ENCODE measurements around the gene TCTA.

Gene TCTA

DNA sequence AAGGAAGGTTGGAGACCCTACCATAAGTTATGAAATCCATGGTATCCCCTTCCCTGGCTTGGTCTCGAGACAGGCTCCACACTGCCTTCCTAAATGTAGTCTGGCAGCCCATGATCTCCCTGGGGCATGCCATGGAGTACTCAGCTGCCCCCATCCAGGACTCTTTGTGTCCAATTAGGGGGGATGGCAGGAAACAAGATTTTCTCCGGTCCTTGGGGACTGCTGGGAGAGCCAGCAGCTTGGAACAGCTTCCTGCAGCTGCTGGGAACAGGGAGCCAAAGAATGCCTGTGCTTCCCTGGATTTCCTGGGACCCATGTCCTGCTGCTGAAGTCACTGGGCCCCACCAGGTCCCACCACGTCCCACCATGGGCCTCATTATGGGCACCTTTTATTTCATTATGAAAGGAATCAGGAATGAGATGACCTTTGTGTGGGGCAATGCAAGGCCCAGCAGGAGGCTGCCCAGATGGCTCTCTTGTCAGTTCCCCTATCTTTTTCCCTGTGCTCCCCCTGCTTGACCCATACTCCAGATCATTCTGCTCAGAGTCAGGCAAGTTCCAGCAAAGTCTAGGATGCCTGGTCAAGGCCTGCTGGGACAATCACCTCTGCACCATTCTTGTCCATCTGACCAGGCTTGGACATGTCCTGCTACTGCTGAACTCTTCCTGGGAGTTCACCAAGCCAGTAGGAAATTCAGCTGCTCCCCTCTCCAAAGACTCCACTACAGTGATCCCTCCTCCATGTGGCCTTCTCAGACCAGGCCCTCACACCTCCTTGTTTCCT is 42.9 kb downstream of the TCTA start:
- Histone ChIP-seq H3K27me3 (ENCODE audit: control insufficient read depth, low read length) (no peaks in the 10 kb centered on the region), H3K27ac (ENCODE audit: low read depth, low read length) (no peak overlapping the region), H3K79me2 (ENCODE audit: control insufficient read depth, low read length) (no peaks in the 10 kb centered on the region), H3K4me1 (ENCODE audit: control insufficient read depth, low read length) (no peaks in the 10 kb centered on the region), H4K20me1 (ENCODE audit: control insufficient read depth, insufficient read depth, low read depth, low read length) (no peaks in the 10 kb centered on the region), H3K4me2 (ENCODE audit: low read length) (no peak overlapping the region), H3K9me3 (ENCODE audit: control insufficient read depth, insufficient read depth, low read length) (no peaks in the 10 kb centered on the region), H3K36me3 (ENCODE audit: control insufficient read depth, low read length) (no peaks in the 10 kb centered on the region), H3K9me2 (replicated peaks; ENCODE audit: control insufficient read depth, low read length) (no peaks in the 10 kb centered on the region), H3F3A (ENCODE audit: control insufficient read depth, insufficient read depth) (no peaks in the 10 kb centered on the region), H3K4me3 (ENCODE audit: low read length) (no peak overlapping the region)
- no peak for TF ChIP-seq EZH2phosphoT487 (IDR thresholded peaks at IDR 0.05; ENCODE audit: borderline replicate concordance, low read length)
- TF ChIP-seq, protein P1, sequence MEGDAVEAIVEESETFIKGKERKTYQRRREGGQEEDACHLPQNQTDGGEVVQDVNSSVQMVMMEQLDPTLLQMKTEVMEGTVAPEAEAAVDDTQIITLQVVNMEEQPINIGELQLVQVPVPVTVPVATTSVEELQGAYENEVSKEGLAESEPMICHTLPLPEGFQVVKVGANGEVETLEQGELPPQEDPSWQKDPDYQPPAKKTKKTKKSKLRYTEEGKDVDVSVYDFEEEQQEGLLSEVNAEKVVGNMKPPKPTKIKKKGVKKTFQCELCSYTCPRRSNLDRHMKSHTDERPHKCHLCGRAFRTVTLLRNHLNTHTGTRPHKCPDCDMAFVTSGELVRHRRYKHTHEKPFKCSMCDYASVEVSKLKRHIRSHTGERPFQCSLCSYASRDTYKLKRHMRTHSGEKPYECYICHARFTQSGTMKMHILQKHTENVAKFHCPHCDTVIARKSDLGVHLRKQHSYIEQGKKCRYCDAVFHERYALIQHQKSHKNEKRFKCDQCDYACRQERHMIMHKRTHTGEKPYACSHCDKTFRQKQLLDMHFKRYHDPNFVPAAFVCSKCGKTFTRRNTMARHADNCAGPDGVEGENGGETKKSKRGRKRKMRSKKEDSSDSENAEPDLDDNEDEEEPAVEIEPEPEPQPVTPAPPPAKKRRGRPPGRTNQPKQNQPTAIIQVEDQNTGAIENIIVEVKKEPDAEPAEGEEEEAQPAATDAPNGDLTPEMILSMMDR (IDR thresholded peaks at IDR 0.05; ENCODE audit: low read depth, low read length, poor library complexity, severe bottlenecking), result no peak

- H3K4me3 ChIP-seq (ENCODE audit: low read length), result no peak overlapping the region
- no peaks in the 10 kb centered on the region for H3K9me2 ChIP-seq (replicated peaks; ENCODE audit: control insufficient read depth, low read length)
- no peak overlapping the region for H3K4me2 ChIP-seq (ENCODE audit: low read length)
- no peak overlapping the region for H3K27ac ChIP-seq (ENCODE audit: low read depth, low read length)
- no peaks in the 10 kb centered on the region for H3K4me1 ChIP-seq (ENCODE audit: control insufficient read depth, low read length)
- TF ChIP-seq, protein P1 (IDR thresholded peaks at IDR 0.05; ENCODE audit: low read depth, low read length, poor library complexity, severe bottlenecking), result no peak
- TF ChIP-seq EZH2phosphoT487 (IDR thresholded peaks at IDR 0.05; ENCODE audit: borderline replicate concordance, low read length), result no peak
- no peaks in the 10 kb centered on the region for H3F3A ChIP-seq (ENCODE audit: control insufficient read depth, insufficient read depth)
- H3K27me3 ChIP-seq (ENCODE audit: control insufficient read depth, low read length), result no peaks in the 10 kb centered on the region
- no peaks in the 10 kb centered on the region for H4K20me1 ChIP-seq (ENCODE audit: control insufficient read depth, insufficient read depth, low read depth, low read length)
- H3K9me3 ChIP-seq (ENCODE audit: control insufficient read depth, insufficient read depth, low read length), result no peaks in the 10 kb centered on the region
- H3K36me3 ChIP-seq (ENCODE audit: control insufficient read depth, low read length), result no peaks in the 10 kb centered on the region
- no peaks in the 10 kb centered on the region for H3K79me2 ChIP-seq (ENCODE audit: control insufficient read depth, low read length)
Observed at GRCh38 chr3:49456466-49456865, 44.2 kb downstream of the TCTA start.

- Histone ChIP-seq H3K27ac (ENCODE audit: low read depth, low read length) (no peak overlapping the region), H3K27me3 (ENCODE audit: control insufficient read depth, low read length) (no peaks in the 10 kb centered on the region), H3K4me1 (ENCODE audit: control insufficient read depth, low read length) (no peaks in the 10 kb centered on the region), H3K4me3 (ENCODE audit: low read length) (no peak overlapping the region), H3F3A (ENCODE audit: control insufficient read depth, insufficient read depth) (no peaks in the 10 kb centered on the region), H3K9me3 (ENCODE audit: control insufficient read depth, insufficient read depth, low read length) (no peaks in the 10 kb centered on the region), H3K36me3 (ENCODE audit: control insufficient read depth, low read length) (no peaks in the 10 kb centered on the region), H3K9me2 (replicated peaks; ENCODE audit: control insufficient read depth, low read length) (no peaks in the 10 kb centered on the region), H3K4me2 (ENCODE audit: low read length) (no peak overlapping the region), H4K20me1 (ENCODE audit: control insufficient read depth, insufficient read depth, low read depth, low read length) (no peaks in the 10 kb centered on the region), H3K79me2 (ENCODE audit: control insufficient read depth, low read length) (no peaks in the 10 kb centered on the region)
- TF ChIP-seq, protein P1 (IDR thresholded peaks at IDR 0.05; ENCODE audit: low read depth, low read length, poor library complexity, severe bottlenecking), result no peak
- TF ChIP-seq EZH2phosphoT487 (IDR thresholded peaks at IDR 0.05; ENCODE audit: borderline replicate concordance, low read length), result no peak
Observed at GRCh38 chr3:49460188-49460890, 48.1 kb downstream of the TCTA start.
